ENCODE measurements around the gene C10orf120.

C10orf120 gene

GRCh38 chr10:122663516-122664130 lies 36.0 kb downstream of the C10orf120 start:
- TF ChIP-seq, protein P1, sequence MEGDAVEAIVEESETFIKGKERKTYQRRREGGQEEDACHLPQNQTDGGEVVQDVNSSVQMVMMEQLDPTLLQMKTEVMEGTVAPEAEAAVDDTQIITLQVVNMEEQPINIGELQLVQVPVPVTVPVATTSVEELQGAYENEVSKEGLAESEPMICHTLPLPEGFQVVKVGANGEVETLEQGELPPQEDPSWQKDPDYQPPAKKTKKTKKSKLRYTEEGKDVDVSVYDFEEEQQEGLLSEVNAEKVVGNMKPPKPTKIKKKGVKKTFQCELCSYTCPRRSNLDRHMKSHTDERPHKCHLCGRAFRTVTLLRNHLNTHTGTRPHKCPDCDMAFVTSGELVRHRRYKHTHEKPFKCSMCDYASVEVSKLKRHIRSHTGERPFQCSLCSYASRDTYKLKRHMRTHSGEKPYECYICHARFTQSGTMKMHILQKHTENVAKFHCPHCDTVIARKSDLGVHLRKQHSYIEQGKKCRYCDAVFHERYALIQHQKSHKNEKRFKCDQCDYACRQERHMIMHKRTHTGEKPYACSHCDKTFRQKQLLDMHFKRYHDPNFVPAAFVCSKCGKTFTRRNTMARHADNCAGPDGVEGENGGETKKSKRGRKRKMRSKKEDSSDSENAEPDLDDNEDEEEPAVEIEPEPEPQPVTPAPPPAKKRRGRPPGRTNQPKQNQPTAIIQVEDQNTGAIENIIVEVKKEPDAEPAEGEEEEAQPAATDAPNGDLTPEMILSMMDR (IDR thresholded peaks at IDR 0.05) = no peak
- Histone ChIP-seq H3K27me3 (no peaks in the 10 kb centered on the region), H3K27ac (no peak overlapping the region), H3K9me3 (no peaks in the 10 kb centered on the region), H3K4me3 (ENCODE audit: low read depth in 1 of 2, low read length in 1 of 2) (no peak overlapping the region), H3K4me1 (ENCODE audit: control insufficient read depth in 1 of 2, insufficient read depth in 1 of 2, low read depth in 1 of 2, low read length in 1 of 2) (no peaks in the 10 kb centered on the region), H3K36me3 (no peaks in the 10 kb centered on the region)

DNA sequence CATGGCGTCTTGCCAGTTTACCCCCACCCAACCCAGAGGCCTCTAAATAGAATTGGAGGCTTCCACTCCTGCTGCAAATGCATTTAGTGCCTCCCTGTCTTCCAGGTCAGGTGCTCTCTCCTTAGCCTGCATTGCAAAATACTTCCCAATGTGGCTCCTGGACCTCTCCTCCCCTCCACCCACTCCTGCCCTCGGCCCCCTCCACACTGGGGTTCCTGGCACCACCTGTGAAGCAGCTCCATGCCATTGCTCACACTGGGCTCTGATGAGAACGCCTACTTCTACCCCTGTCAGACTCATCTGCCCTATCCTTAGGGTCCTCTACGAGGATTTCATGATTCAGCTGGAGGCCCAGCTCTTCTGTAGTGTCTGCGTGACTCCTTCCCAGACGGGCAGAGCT lies 37.4 kb downstream of the C10orf120 start:
- H3K27ac ChIP-seq = no peak overlapping the region
- H3K36me3 ChIP-seq = no peaks in the 10 kb centered on the region
- H3K4me1 ChIP-seq (ENCODE audit: control insufficient read depth in 1 of 2, insufficient read depth in 1 of 2, low read depth in 1 of 2, low read length in 1 of 2) = no peaks in the 10 kb centered on the region
- H3K4me3 ChIP-seq (ENCODE audit: low read depth in 1 of 2, low read length in 1 of 2) = no peak overlapping the region
- TF ChIP-seq, protein P1 (IDR thresholded peaks at IDR 0.05) = no peak
- no peaks in the 10 kb centered on the region for H3K27me3 ChIP-seq
- no peaks in the 10 kb centered on the region for H3K9me3 ChIP-seq

DNA sequence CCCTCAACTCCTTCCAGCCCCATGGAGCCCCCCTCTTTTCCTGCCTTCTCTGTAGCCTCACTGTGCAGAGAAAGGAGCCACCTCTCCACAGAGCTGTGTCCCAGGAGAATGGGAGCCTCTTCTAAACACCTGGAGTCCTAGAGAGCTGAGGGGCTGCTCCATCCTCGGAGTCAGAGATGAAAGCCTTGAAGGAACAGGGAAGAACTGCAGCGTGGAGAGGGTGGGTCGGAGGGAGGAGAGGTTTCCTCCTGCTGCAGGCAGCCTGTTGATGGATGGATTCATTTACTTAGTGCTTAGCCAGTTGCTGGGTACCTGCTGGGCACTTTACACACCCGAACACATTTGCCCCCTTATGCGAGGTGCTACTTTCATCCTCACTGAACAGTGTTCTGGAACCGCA lies 39.0 kb downstream of the C10orf120 start:
- H3K36me3 ChIP-seq = no peaks in the 10 kb centered on the region
- no peaks in the 10 kb centered on the region for H3K27me3 ChIP-seq
- no peak overlapping the region for H3K4me3 ChIP-seq (ENCODE audit: low read depth in 1 of 2, low read length in 1 of 2)

GRCh38 chr10:122659651-122660050 lies 40.0 kb downstream of the C10orf120 start:
- no peaks in the 10 kb centered on the region for H3K4me1 ChIP-seq (ENCODE audit: control insufficient read depth in 1 of 2, insufficient read depth in 1 of 2, low read depth in 1 of 2, low read length in 1 of 2)
- no peak overlapping the region for H3K4me3 ChIP-seq (ENCODE audit: low read depth in 1 of 2, low read length in 1 of 2)
- H3K27me3 ChIP-seq = no peaks in the 10 kb centered on the region
- H3K9me3 ChIP-seq = no peaks in the 10 kb centered on the region
- H3K36me3 ChIP-seq = no peaks in the 10 kb centered on the region
- H3K27ac ChIP-seq = no peak overlapping the region
- TF ChIP-seq, protein P1 (IDR thresholded peaks at IDR 0.05) = no peak

More for the DNA sequence above, 39.0 kb downstream of the C10orf120 start:
- TF ChIP-seq, protein P1 (IDR thresholded peaks at IDR 0.05) = no peak
- no peaks in the 10 kb centered on the region for H3K9me3 ChIP-seq
- H3K4me1 ChIP-seq (ENCODE audit: control insufficient read depth in 1 of 2, insufficient read depth in 1 of 2, low read depth in 1 of 2, low read length in 1 of 2) = no peaks in the 10 kb centered on the region
- no peak overlapping the region for H3K27ac ChIP-seq

GRCh38 chr10:122659126-122659525 lies 40.5 kb downstream of the C10orf120 start:
- Histone ChIP-seq H3K9me3 (no peaks in the 10 kb centered on the region), H3K27ac (no peak overlapping the region), H3K27me3 (no peaks in the 10 kb centered on the region), H3K36me3 (no peaks in the 10 kb centered on the region), H3K4me3 (ENCODE audit: low read depth in 1 of 2, low read length in 1 of 2) (no peak overlapping the region), H3K4me1 (ENCODE audit: control insufficient read depth in 1 of 2, insufficient read depth in 1 of 2, low read depth in 1 of 2, low read length in 1 of 2) (no peaks in the 10 kb centered on the region)
- TF ChIP-seq, protein P1 (IDR thresholded peaks at IDR 0.05) = no peak

Data from neutrophil (primary cell).